H1 (cell line): ENCODE results near the gene SLC26A8. TPM values are rescaled to one million over a fixed set of nuclear protein-coding genes. Genes with fewer than 3 reads are reported as not detected.
"Not testable (repeated sequence)": the region's sequence is repeated elsewhere in the genome, so short reads cannot be mapped to it uniquely, and the experiment has no call there.

Source experiments
- CTCF ChIA-PET: fragments of 300-600 bp; sonication (Branson Sonifier 250); formaldehyde crosslinking; loops from one replicate; lab custom pipeline; 2021; ENCODE audit not compliant: partially characterized antibody; lab: Charles Lee
- POLR2A ChIA-PET: fragments of 300-600 bp; sonication (Branson Sonifier 250); formaldehyde crosslinking; loops from one replicate; lab custom pipeline; 2021; ENCODE audit warnings: inconsistent platforms; ENCODE audit not compliant: partially characterized antibody; lab: Charles Lee
- DNase-seq, 2 experiments: peaks; one replicate each; pipeline versions ENCODE4 v3.0.0 to v3.0.0-alpha.2; 2010 to 2022; ENCODE audit warnings: low spot score in 2 of 2, low read depth in 1 of 2, mixed read lengths in 1 of 2
- FAIRE-seq: peaks from 2 replicates; lab custom pipeline; 2011; peaks lifted over from hg19 to GRCh38; lab: Jason Lieb, UNC
- H2AFZ ChIP-seq: 2 replicates; pipeline ENCODE4 v1.8.1; 2012; ENCODE audit warnings: low read length, inconsistent platforms
- H2AK5ac ChIP-seq: 2 replicates; pipeline ENCODE4 v1.6.1; 2013; ENCODE audit warnings: low read depth, low read length
- H2BK120ac ChIP-seq: replicated peaks from 2 replicates; pipeline ENCODE3; 2013; ENCODE audit warnings: low read depth, low read length, inconsistent platforms
- H2BK12ac ChIP-seq: 2 replicates; pipeline ENCODE4 v1.6.1; 2013; ENCODE audit warnings: low read depth, low read length
- H2BK15ac ChIP-seq: 2 replicates; pipeline ENCODE4 v1.6.1; 2013; ENCODE audit warnings: low read length
- H2BK20ac ChIP-seq: 2 replicates; pipeline ENCODE4 v1.6.1; 2013; ENCODE audit warnings: low read length
- H2BK5ac ChIP-seq: 2 replicates; pipeline ENCODE4 v1.6.1; 2013; ENCODE audit warnings: low read depth, low read length
- H3K14ac ChIP-seq: 2 replicates; pipeline ENCODE4 v1.6.1; 2013; ENCODE audit warnings: inconsistent platforms; ENCODE audit not compliant: insufficient read length
- H3K18ac ChIP-seq: 2 replicates; pipeline ENCODE4 v1.6.1; 2013; ENCODE audit warnings: low read length; ENCODE audit errors: extremely low read depth
- H3K23ac ChIP-seq: 2 replicates; pipeline ENCODE4 v1.6.1; 2013; ENCODE audit warnings: inconsistent platforms; ENCODE audit not compliant: insufficient read length
- H3K23me2 ChIP-seq: 2 replicates; pipeline ENCODE4 v1.6.1; 2013; ENCODE audit warnings: low read depth, low read length
- H3K27ac ChIP-seq: 2 replicates; pipeline ENCODE4 v1.6.1; 2011; ENCODE audit warnings: low read depth, low read length, inconsistent platforms
- H3K27me3 ChIP-seq, 4 experiments: replicated peaks in 1 of 4; 1 replicate in 1 of 4; 2 replicates in 3 of 4; pipeline versions ENCODE4 v1.6.1 to v1.8.1; 2011 to 2013; ENCODE audit warnings: low read length in 3 of 4, mild to moderate bottlenecking in 3 of 4, inconsistent platforms in 2 of 4, mixed read lengths in 2 of 4, moderate library complexity in 1 of 4; ENCODE audit not compliant: control insufficient read depth in 3 of 4, insufficient read depth in 3 of 4; ENCODE audit errors: extremely low read depth in 1 of 4
- H3K36me3 ChIP-seq, 4 experiments: 2 replicates each; pipeline versions ENCODE4 v1.6.1 to v1.8.1; 2011 to 2013; ENCODE audit warnings: mild to moderate bottlenecking in 4 of 4, low read length in 3 of 4, moderate library complexity in 2 of 4, control low read depth in 1 of 4, inconsistent platforms in 1 of 4; ENCODE audit not compliant: insufficient read depth in 4 of 4, control insufficient read depth in 2 of 4
- H3K4ac ChIP-seq: replicated peaks from 2 replicates; pipeline ENCODE3; 2013; ENCODE audit warnings: low read length, low read depth, mixed read lengths, inconsistent platforms; ENCODE audit not compliant: insufficient read length
- H3K4me1 ChIP-seq, 4 experiments: replicated peaks in 1 of 4; 1 replicate in 1 of 4; 2 replicates in 3 of 4; pipeline versions ENCODE4 v1.6.1 to v1.8.1; 2011 to 2013; ENCODE audit warnings: low read length in 3 of 4, inconsistent platforms in 2 of 4, mixed read lengths in 1 of 4; ENCODE audit not compliant: insufficient read depth in 4 of 4, control insufficient read depth in 3 of 4
- H3K4me2 ChIP-seq, 2 experiments: 2 replicates each; pipeline versions ENCODE4 v1.6.1 to v1.8.1; 2011 to 2013; ENCODE audit warnings: low read depth in 2 of 2, low read length in 2 of 2, control low read depth in 1 of 2, inconsistent platforms in 1 of 2, mild to moderate bottlenecking in 1 of 2; ENCODE audit not compliant: insufficient read depth in 1 of 2
- H3K4me3 ChIP-seq, 4 experiments: fragments of 200-600, 300-600 bp in 1 of 4; sonication (generic), shearing (Covaris generic), sonication (Bioruptor Twin) in 1 of 4; 2 replicates each; pipeline versions ENCODE4 v1.5.1 to v1.8.1; 2011 to 2016; ENCODE audit warnings: low read length in 4 of 4, low read depth in 3 of 4, control low read depth in 2 of 4, inconsistent platforms in 2 of 4, mild to moderate bottlenecking in 2 of 4, mixed read lengths in 1 of 4, moderate library complexity in 1 of 4; ENCODE audit not compliant: insufficient read depth in 2 of 4; ENCODE audit errors: extremely low read depth in 1 of 4
- H3K56ac ChIP-seq: replicated peaks from 2 replicates; pipeline ENCODE3; 2013; ENCODE audit warnings: low read depth, mild to moderate bottlenecking, mixed read lengths, low read length, inconsistent platforms; ENCODE audit not compliant: insufficient read length
- H3K79me1 ChIP-seq: 2 replicates; pipeline ENCODE4 v1.6.1; 2013; ENCODE audit warnings: low read depth, low read length, control low read depth
- H3K79me2 ChIP-seq, 2 experiments: 2 replicates each; pipeline versions ENCODE4 v1.6.1 to v1.8.1; 2012 to 2013; ENCODE audit warnings: low read length in 2 of 2, mild to moderate bottlenecking in 2 of 2, inconsistent platforms in 1 of 2; ENCODE audit not compliant: insufficient read depth in 2 of 2, control insufficient read depth in 1 of 2
- H3K9ac ChIP-seq, 4 experiments: replicated peaks in 1 of 4; 1 replicate in 1 of 4; 2 replicates in 3 of 4; pipeline versions ENCODE4 v1.6.1 to v1.8.1; 2011 to 2013; ENCODE audit warnings: low read depth in 3 of 4, low read length in 3 of 4, control low read depth in 2 of 4, mild to moderate bottlenecking in 2 of 4, moderate library complexity in 2 of 4, inconsistent platforms in 1 of 4; ENCODE audit errors: extremely low read depth in 1 of 4
- H3K9me3 ChIP-seq, 2 experiments: 2 replicates each; pipeline versions ENCODE4 v1.6.1 to v1.8.1; 2012 to 2013; ENCODE audit warnings: mild to moderate bottlenecking in 2 of 2, moderate library complexity in 2 of 2, control low read depth in 1 of 2, inconsistent platforms in 1 of 2, low read depth in 1 of 2, low read length in 1 of 2, mixed read lengths in 1 of 2; ENCODE audit not compliant: insufficient read depth in 2 of 2
- H4K20me1 ChIP-seq, 2 experiments: replicated peaks in 1 of 2; 2 replicates each; pipeline versions ENCODE3 to v1.8.1; 2011 to 2013; ENCODE audit warnings: inconsistent platforms in 2 of 2, low read length in 2 of 2, mild to moderate bottlenecking in 1 of 2; ENCODE audit not compliant: insufficient read depth in 2 of 2, control insufficient read depth in 1 of 2
- H4K5ac ChIP-seq: 2 replicates; pipeline ENCODE4 v1.6.1; 2013; ENCODE audit warnings: low read length, low read depth, mixed read lengths, inconsistent platforms; ENCODE audit not compliant: insufficient read length
- H4K8ac ChIP-seq: 2 replicates; pipeline ENCODE4 v1.8.0; 2013; ENCODE audit warnings: mild to moderate bottlenecking, moderate library complexity, low read length, inconsistent platforms; ENCODE audit not compliant: insufficient read depth; ENCODE audit errors: extremely low read depth
- H4K91ac ChIP-seq: replicated peaks from 2 replicates; pipeline ENCODE3; 2013; ENCODE audit warnings: low read length, mixed read lengths, inconsistent platforms; ENCODE audit not compliant: insufficient read length
- WGBS, 2 experiments: shearing (Covaris generic) in 1 of 2; methylation state at CpG; one replicate each; pipeline versions ENCODE4 v1.1.6 to v1.1.7; 2013 to 2015; ENCODE audit warnings: low lambda C conversion rate in 2 of 2, mixed read lengths in 2 of 2, inconsistent platforms in 1 of 2, low coverage in 1 of 2, missing lambda C conversion rate in 1 of 2; ENCODE audit not compliant: insufficient replicate concordance in 2 of 2, insufficient coverage in 1 of 2, insufficient read length in 1 of 2; ENCODE audit errors: extremely low coverage in 1 of 2, missing lambda C conversion rate in 1 of 2; 5-methylcytosine and 5-hydroxymethylcytosine counted together
- polyA plus RNA-seq, 7 experiments: library from polyadenylated mRNA; depleted of rRNA in 3 of 7; stranded (reverse) in 5 of 7; unstranded in 2 of 7; fragments of >200 nt in 5 of 7; fragments of 200-250 nt in 2 of 7; gene quantifications; 1 replicate in 5 of 7; 2 replicates in 1 of 7; 4 replicates in 1 of 7; pipeline versions ENCODE4 v1.2.1 to v1.2.3, GENCODE V29; 2011 to 2013; ENCODE audit warnings: missing spikeins in 2 of 7, mixed read lengths in 2 of 7
- total RNA-seq: library from RNA; stranded (reverse); fragmentation: NEBNext Ultra II Directional; extraction: Animal tissue kit (Norgen Biotek cat#: 25700); gene quantifications from 2 replicates; pipeline ENCODE4 v1.2.1, GENCODE V29; 2021

SLC26A8 gene
- total and polyA plus RNA-seq, 2 of the 8 experiments (the other 6 are each of a cell fraction or from before 2014, with no cell fraction given), result 0.56 to 0.57 TPM

GRCh38 chr6:35941170-35941569 lies 83.3 kb downstream of the SLC26A8 start:
- H2BK12ac ChIP-seq, H3K9me3 ChIP-seq, H2BK15ac ChIP-seq, H2BK120ac ChIP-seq, H3K79me2 ChIP-seq, H2AK5ac ChIP-seq, FAIRE-seq, H2AFZ ChIP-seq, H4K91ac ChIP-seq, DNase-seq, H3K23ac ChIP-seq, H3K56ac ChIP-seq, H3K4me2 ChIP-seq, H3K4me1 ChIP-seq, H3K4me3 ChIP-seq, H2BK20ac ChIP-seq, H3K18ac ChIP-seq, H4K8ac ChIP-seq, H3K4ac ChIP-seq, H3K9ac ChIP-seq, H3K79me1 ChIP-seq, H4K20me1 ChIP-seq, H3K27ac ChIP-seq, H3K14ac ChIP-seq, H3K27me3 ChIP-seq, H2BK5ac ChIP-seq, H4K5ac ChIP-seq, H3K23me2 ChIP-seq, H3K36me3 ChIP-seq: not testable (repeated sequence)
- ChIA-PET CTCF (interaction anchor here (1.4 kb wide), 1 partner anchor 29 kb away, joined by 3 read pairs; no protein-coding TSS in a partner anchor), POLR2A (interaction anchor here (1.0 to 1.7 kb wide), 3 partner anchors 9 to 31 kb away, joined by 3 to 4 read pairs (median 4); no protein-coding TSS in a partner anchor)
- 86% methylated on average over 7 of the region's 7 CpGs; no CpG with 5 or more reads in 1 of the 2 experiments for WGBS, 2 experiments

DNA sequence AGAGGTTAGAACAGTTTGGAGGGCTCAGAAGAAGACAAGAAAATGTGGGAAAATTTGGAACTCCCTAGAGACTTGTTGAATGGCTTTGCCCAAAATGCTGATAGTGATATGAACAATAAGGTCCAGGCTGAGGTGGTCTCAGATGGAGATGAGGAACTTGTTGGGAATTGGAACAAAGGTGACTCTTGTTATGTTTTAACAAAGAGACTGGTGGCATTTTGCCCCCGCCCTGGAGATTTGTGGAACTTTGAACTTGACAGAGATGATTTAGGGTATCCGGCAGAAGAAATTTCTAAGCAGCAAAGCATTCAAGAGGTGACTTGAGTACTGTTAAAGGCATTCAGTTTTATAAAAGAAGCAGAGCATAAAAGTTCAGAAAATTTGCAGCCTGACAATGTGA lies 84.4 kb downstream of the SLC26A8 start:
- H2BK5ac ChIP-seq, H3K4me1 ChIP-seq, H3K27me3 ChIP-seq, H2BK20ac ChIP-seq, H3K23me2 ChIP-seq, FAIRE-seq, H3K23ac ChIP-seq, H3K56ac ChIP-seq, H2BK15ac ChIP-seq, H3K4me3 ChIP-seq, H2AFZ ChIP-seq, H2BK120ac ChIP-seq, H3K18ac ChIP-seq, H3K79me1 ChIP-seq, H2BK12ac ChIP-seq, H3K9me3 ChIP-seq, DNase-seq, H4K8ac ChIP-seq, H3K27ac ChIP-seq, H3K36me3 ChIP-seq, H3K14ac ChIP-seq, H4K91ac ChIP-seq, H4K20me1 ChIP-seq, H3K4me2 ChIP-seq, H3K9ac ChIP-seq, H3K4ac ChIP-seq, H4K5ac ChIP-seq, H2AK5ac ChIP-seq, H3K79me2 ChIP-seq: not testable (repeated sequence)
- CTCF ChIA-PET, result interaction anchor here (1.0 to 1.4 kb wide), 2 partner anchors 14 to 28 kb away, joined by 3 read pairs; no protein-coding TSS in a partner anchor
- 83% methylated on average over 2 of the region's 2 CpGs; no CpG with 5 or more reads in 1 of the 2 experiments for WGBS, 2 experiments
- POLR2A ChIA-PET, result interaction anchor here (0.8 kb wide), 1 partner anchor 35 kb away, joined by 7 read pairs; no protein-coding TSS in a partner anchor
